NCI-H345 (cell line): ENCODE measurements around the gene PARK7.

Experiments used
- DNase-seq: peaks from one replicate; lab custom pipeline; 2025; lab: John Stamatoyannopoulos, UW

The PARK7 gene

GRCh38 chr1:8024329-8024728, 62.8 kb downstream of the PARK7 start:
- no peak for DNase-seq

GRCh38 chr1:8025061-8025670, 63.7 kb downstream of the PARK7 start:
- peak; percentile 20 for DNase-seq

- DNase-seq = no peak
Measured at GRCh38 chr1:8025671-8026144, 64.2 kb downstream of the PARK7 start.

DNA sequence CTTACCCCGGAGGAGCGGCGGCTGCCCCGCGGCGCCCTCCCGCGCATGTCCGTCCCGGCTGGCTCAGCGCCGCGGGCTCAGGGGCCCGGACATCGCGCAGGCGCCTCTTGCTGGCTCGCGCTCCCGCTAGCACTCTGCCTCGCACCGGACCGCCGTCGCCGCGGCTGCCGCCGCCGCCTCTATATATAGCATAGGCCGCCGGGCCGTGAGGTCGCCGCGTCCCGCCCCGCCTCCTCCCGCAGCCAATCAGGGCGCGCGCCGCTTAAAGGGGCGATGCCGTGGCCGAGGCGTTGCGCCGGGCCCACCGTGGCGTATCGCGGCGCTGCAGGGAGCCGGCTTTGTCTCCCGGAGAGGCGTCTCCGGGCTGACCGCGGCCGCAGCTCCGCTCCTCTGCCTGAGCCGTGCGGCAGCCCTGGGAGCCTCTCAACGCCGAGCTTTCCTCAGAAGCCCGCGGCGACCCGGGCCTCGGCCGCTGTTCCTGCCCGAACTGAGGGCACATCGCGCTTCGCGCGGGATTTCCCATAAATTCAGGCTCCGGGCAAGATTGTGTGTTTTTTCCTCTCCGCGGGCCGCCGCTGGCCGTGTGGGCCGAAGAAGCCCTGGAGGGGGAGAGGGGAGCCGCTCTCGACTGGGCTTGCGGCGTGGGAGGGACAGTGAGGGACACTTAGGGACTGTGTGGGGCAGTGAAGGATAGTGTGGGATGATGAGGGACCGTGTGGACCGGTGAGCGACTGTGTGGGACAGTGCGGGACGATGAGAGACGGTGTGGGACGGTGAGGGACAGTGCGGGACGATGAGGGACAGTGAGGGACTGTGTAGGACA, 64.9 kb downstream of the PARK7 start, which contains the start of gene ERRFI1:
Gene ERRFI1 (minus strand): TSS at position 157 of the 823 bp plus-strand sequence. CDS start 10,690 bp downstream, outside the sequence.
- DNase-seq = peak; percentile 93

DNA sequence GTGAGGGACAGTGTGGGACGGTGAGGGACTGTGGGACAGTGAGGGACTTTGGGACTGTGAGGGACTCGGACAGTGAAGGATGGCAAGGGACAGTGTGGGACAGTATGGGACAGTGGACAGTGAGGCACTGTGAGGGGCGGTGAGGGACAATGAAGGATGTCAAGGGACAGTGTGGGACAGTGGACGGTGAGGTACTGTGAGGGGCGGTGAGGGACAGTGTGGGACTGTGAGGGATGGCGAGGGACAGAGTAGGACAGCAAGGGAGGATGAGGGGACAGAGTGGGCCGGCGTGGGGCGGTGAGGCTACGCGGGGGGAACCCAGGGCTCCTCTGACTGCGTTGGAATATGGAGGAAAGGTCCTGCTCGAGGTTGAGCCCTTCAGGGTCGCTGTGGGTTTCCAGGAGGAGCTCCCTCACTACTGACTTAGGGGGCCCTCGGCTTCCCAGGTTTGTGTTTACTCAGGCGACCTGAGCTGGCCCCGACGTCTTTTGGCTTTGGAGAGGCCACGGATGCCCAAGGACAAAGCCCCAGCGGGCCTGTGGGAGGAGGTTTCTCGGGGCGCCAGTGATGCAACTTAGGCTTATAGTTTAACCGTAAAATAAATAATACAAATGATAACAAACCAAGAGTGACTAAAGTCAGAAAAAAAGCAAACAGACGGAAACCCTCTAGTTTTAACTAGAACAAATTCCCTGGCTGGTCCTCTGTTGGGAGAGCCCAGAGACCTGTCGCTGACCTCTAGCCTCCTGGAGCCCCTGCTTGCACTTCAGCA, 65.7 kb downstream of the PARK7 start:
- no peak for DNase-seq

DNA sequence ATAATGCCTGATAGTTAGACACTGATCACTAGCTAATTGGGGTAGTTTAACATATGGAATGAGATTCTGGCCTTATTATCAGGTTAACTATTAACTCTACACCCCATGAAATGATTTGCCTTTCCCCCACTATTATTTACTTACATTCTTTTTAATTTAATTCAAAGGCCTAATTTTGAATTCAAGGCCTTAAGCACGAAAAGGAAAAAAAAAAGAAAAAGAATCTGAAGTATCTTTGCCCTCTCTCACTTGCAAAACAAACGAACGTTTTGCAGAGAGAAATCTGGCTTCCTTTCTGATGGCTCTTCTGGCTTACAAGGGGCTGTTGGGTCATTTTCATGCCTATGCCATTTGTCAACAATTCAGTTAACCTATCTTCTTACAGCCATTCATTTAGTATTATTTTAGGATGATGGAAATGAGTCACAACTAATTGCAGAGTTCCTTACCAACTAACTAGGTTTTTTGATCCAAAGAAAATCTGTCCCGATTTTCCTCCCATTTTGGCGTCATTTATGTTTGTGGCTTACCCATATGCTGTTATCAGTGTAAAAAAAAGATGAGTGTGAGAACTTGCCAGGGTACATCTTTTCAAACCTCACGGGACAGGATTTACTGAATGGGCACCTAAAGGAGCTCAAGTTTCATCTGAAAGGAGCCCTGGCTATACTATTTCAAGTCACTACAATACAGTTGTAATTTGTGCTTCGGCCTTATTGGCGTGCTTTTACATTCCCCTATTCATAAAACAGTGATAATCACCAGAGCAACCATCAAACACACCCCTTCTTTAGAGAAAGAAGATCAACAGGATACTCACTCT, 66.4 kb downstream of the PARK7 start:
- DNase-seq = peak; percentile 8

GRCh38 chr1:8028571-8028910, 67.0 kb downstream of the PARK7 start:
- no peak for DNase-seq

DNA sequence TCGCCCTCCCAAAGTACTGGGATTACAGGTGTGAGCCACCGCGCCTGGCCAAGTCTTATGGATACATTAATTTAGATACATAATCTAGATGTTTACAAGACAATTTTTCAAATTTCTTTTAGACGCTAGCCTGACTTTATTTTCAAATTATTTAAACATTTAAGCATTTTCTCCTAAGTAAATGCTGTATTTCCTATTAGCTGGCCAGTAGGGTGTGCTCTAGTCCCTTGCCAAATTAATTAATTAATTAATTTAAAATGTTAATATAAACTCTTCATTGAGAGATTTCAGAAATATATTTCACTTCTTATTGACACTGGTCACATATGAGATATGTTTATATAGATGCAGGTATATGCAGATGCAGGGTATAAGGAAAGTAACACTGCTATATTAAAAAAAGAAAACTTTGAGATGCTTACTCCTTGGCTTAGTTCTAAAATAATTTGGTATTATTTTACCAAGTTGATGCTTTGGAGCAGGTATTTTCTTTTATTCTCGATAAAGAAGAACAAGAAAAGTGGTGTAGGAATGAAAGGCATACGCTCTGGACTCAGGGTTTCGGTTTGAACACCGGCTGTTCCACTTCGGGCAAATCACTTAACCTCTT, 69.8 kb downstream of the PARK7 start:
- peak; percentile 29 for DNase-seq

GRCh38 chr1:8032366-8032910, 70.9 kb downstream of the PARK7 start:
- no peak for DNase-seq

GRCh38 chr1:8033322-8033721, 71.8 kb downstream of the PARK7 start:
- no peak for DNase-seq
